CD4-positive, alpha-beta T cell treated with Interleukin-1 beta for 1 hour (primary cell): ENCODE results near the gene HLA-B.
A peak's percentile ranks its signal among the peaks of the same experiment; 100 is the strongest.
"Not testable (repeated sequence)": the region's sequence is repeated elsewhere in the genome, so short reads cannot be mapped to it uniquely, and the experiment has no call there.

Experiments used
- DNase-seq, 2 donors: peaks; one replicate each; pipeline ENCODE4 v3.0.0-alpha.2; 2020 to 2022

Gene HLA-B

DNA sequence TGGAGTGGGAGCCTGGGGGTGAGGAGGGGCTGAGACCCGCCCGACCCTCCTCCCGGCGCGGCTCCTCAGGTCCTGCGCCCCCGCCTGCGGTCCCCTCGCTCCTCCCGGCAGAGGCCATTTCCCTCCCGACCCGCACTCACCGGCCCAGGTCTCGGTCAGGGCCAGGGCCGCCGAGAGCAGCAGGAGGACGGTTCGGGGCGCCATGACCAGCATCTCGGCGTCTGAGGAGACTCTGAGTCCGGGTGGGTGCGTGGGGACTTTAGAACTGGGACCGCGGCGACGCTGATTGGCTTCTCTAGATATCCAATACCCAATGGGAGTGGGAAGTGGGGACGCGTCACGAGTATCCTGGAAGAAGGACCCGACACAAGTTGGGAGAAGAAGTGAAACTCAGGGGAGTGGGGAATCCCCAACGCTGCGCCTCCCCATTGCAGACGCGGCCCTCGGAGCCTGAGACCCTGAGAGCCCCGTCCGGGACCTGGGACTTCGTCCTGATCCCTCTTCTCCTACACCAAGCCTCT is at the start of gene HLA-B:
Gene HLA-B (minus strand): TSS at position 234 of the 521 bp plus-strand sequence. CDS start 21 bp downstream, at position 213.
- peak; percentile 85 to 95 for DNase-seq

DNA sequence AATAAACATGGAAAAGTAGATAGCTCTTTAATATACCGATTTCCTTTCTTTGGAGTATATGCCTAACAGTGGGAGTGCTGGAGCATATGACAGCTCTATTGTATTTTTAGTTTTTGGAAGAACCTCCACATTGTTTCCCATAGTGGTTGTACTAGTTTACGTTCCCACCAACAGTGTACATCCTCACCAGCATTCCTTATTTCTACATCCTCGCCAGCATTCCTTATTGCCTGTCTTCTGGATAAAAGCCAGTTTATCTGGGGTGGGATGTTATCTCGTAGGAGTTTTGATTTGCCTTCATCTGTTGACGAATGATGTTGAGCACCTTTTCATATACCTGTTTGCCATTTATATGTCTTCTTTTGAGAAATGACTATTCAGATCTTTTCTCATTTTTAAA is 49.0 kb upstream of the HLA-B start:
- no peak for DNase-seq

DNA sequence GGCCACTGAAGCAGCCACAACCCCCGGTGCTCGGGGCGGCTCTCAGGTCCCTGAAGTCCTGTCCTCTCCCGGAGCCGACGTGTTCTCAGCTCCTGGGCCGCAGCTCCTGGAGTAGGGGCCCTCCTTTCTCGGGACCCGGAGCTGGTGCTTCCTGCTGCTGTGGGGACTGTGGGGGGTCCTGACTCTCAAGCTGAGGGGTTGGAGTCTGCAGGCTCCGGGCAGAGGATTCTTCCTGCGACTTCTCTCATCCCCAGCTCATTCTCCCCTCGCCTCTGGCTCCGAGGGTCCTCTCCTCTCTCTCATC is 47.0 kb upstream of the HLA-B start:
- DNase-seq: not testable (repeated sequence)

DNA sequence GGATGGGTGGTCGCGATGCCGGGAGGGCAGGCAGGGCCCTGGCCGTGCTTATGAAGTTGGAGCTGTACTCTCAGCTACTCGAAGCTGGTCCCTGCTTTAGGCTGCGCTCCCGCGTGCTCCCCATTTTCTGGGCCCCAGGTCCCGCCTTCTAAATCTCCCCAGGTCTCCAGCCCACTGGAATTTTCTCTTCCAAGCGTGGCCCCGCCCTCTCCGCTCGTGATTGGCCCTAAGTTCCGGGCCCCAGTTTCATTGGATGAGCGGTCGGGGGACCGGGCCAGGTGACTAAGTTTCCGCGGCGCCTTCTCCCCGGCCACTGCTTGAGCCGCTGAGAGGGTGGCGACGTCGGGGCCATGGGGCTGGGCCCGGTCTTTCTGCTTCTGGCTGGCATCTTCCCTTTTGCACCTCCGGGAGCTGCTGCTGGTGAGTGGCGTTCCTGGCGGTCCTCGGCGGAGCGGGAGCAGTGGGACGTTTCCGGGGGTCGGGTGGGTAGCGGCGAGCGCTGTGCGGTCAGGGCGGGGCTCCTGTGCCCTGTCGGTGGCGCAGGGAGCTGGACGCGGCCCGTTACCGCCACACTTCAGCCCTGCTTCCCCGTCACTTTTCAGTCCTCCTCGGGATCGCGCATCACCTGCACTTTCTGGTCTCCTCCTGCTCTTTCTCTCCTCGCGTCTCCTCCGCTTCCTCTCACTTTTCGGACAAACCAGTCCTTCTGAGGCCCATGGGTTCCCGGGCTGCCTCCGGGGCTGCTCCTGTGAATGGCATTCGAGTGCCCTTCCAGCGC is 46.5 kb upstream of the HLA-B start, which contains the start of gene MICA:
Gene MICA (plus strand): TSS at position 313 of the 778 bp plus-strand sequence. CDS start 38 bp downstream, at position 351.
- peak; percentile 69 to 71 for DNase-seq

DNA sequence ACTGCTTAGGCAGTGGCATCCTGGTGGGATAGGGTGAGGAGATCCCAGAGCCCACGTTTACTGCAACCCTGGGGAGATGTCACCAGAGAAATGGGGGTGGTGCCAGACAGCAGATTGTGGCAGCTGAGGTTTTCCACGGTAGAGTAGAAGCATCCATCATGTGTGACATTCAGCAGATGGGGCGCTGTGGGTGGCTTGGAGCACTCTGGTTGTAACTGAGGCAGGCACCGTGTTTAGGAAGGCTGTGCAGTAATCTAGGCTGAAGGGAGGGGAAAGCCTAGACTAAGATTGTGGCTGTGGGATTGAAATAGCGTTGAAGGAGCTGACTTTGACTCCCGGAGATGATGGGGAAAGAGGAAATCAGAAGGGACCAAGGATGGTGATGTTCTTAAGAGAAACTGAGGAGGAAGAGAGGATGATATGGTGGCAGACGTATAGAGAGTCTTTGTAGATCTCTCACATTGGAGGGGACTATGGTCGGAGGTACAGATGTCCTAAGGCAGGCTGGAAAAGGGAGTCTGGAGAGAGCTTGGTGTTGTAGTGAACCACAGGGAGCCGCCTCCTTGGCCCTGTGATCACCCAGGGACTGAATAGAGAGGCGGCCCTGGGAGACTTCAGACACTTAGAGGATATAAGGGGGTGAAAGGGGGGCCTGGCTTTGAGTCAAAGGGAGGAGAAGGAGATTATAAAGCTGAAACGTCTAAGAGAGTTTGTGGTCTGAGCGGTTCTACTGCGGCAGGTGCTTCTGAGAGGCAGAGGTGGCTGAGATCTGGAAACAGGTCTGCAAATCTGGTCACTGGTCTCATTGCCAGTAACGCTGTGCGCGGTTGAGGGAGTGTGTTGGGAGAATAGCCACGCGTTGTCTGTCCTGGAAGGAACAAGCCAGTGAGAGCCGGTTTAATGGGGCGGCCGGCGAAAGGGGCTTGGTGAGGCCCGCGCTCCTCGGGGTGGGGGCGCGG is 45.6 kb upstream of the HLA-B start:
- peak; percentile 29 to 43 for DNase-seq

DNA sequence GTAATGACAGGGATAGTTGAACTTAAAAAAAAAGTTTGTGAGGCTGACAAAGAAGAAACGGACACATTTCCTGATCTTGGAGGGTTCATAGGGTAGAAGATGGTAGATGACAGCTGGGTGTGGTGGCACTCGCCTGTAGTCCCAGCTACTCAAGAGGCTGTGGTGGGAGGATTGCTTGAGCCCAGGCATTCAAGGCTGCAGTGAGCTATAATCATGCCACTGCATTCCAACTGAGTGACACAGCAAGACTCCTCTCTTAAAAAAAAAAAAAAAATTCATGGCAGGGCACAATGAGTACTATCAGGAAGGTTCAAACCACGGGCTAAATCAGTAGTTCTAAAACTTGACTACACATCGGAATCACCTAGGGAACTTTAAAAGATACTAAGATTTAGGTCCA is 44.4 kb upstream of the HLA-B start:
- peak in 1 of 2 donors; percentile 8 for DNase-seq

DNA sequence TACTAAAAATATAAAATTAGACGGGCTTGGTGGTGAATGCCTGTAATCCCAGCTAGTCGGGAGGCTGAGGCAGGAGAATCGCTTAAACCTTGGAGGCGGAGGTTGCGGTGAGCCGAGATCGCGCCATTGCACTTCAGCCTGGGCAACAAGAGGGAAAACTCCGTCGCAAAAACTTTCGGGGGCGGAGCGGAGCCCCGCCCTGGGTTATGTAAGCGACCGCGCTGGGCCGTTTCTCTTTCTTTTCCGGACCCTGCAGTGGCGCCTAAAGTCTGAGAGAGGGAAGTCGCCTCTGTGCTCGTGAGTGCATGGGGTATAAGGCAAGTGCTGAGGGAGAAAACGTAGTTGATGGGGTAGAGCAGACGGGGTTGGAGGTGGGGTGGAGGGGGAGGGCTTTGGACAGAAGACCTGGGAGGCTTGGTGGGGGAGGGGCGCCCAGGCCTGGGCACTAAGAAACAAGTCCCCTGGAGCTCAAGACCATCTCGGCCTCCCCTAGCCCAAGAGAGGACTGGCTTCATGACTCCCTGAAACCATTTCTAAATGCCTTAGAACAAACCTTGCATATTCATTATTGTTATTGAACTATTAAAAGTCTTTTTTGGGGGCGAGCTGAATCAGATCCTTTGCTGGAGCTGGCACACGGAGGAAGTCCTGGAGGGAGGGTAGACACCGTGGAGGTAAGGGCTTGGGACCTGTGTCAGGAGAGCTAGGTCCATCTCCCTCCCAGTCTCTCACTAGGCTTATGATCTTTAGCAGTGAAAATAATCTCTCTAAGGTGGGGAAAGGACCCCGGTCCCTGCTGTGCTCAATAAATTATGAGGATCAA is 43.7 kb upstream of the HLA-B start:
- peak; percentile 81 to 84 for DNase-seq

DNA sequence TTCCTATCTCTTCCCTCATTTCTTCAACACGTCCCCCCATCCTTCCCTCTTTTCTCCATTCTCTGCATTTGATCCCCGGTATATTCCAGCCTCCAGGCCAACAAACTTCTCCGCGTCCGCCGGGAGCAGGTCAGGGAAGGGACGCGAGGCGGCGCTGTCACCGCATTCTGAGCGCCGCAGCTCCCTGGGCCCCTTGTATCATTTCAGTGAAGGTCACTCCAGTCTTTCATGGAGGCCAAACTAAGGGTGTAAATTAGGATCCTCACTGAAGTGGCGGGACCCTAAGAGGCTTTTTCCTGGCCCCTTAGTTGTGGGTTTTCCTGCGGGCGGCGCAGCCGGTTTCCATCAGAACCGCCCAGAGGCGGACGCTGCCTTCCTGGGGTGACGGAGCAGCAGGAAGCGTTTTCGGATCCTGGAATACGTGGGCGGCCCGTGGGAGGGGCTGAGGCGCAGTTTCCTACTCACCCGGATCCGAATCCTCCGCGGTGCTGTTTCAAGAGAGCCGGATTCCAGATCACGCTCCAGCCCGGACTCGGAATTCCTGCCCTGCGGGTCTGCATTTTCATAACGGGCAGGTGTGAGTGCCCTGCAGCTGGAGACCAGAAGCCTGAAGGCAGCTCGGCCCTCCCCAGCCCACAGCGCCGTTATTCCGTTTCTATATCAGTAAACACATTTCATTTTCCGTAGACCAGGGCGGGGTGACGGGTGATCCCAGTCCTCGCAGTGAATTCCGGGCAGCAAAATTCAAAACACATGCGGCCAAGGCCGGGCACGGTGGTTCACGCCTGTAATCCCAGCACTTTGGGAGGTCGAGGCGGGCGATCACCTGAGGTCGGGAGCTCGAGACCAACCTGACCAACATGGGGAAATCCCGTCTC is 42.8 kb upstream of the HLA-B start:
- peak; percentile 56 to 59 for DNase-seq

DNA sequence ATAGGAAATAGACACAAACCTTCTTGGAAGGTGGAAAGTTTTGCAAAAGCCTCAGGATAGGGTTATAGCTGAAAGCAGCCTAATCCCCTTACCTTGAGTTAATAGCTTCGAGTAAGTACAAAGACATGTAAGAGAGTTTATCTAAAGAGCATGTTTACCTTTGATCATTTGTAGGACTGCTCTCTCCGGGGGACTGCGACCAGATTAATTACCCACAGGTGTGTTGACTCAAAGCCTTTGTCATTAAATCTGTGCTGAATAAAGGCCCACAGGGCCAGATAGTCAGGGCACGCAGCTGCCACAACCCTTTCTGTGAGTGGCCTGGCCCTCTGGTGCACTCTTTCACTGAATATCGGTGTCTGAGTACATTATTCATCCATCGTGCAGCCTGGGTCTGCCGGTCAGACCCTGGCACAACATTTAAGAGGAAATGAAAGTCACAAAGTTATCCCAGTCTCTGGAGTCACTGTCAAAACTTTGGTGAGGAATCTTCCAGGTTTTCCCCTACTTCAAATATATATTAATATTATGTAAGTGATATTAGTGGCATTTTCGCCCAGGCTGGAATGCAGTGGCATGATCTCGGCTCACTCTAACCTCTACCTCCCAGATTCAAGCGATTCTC is 41.0 kb upstream of the HLA-B start:
- DNase-seq: no peak

DNA sequence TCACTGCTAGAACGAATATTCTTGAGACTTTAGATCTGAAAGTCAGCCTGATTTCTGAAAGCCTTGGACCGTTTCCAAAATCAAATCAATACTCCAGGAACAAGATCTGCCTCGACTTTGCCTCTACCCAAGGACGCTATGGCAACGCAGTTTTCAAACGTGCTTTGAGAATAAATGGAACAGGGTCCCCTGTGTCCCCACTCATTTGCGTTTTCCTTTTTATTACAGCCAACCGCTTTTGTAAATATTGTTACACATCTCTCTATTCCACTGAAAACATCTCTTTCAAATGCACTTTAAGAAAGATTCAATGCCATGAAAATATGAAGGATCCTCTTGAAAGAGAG is 40.1 kb upstream of the HLA-B start:
- not testable (repeated sequence) for DNase-seq

DNA sequence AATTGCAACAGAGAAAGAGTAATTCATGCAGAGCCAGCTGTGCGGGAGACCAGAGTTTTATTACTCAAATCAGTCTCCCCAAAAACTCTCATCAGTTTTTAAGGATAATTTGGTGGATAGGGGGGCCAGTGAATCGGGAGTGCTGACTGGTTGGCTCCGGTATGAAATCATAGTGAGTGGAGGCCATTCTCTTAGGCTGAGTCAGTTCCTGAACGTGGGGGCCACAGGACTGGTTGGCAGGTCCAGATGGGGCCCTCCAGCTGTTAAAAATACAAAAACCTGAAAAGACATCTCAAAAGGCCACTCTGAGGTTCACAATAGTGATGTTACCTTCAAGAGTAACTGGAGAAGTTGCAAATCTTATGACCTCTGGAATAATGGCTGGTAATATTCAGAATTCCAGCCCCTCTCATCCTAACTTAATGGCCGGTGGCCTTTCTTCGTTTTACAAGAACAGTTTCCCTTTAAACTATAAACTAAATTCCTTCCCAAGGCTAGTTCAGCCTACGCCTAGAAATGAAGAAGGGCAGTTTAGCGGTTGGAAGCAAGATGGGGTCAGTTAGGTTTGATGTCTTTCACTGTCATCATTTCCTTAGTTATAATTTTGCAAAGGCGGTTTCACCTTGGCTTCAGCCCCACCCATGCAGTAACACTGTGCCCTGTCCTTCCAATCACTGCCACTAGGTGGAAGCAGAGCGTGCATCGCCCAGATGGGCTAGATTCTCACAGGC is 39.6 kb upstream of the HLA-B start:
- peak; percentile 82 to 90 for DNase-seq

DNA sequence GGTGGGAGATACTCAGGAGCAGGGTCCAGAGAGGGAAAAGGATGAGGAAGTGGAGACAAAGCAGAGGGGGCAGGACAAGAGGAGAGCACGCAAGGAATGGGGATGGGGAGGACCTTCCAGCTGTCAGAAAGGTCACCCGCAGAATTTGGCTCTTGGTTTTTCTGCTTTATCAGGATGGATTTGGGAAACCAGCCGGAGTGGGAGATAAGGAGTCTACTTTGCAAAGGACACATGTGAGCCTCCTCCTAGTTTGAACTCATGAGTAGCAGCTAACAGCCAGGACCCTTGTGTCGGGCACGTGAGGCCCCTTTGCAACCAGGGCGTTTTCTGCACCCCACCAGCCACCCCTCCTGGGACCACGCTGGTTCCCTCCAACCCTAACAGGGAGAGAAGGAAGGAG is 38.9 kb upstream of the HLA-B start:
- no peak for DNase-seq

DNA sequence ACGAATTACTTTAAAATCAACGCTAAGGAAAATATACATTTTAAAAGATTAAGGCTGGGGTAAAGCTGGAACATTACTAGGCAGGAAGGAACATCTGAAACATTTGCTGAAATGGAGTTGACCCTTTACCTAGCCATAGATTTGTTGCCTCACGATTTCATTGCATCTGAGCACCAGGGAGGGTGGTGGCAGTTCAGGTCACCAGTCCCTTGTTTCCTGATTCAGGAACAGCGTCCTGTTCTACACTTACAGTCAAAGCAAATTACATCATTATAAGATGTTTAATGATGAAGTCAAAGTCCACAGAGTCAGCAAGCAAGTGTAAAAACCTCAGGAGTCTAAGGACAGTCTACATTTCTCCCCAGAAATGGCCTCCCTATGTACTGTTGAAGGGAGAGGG is 37.4 kb upstream of the HLA-B start:
- DNase-seq: no peak

DNA sequence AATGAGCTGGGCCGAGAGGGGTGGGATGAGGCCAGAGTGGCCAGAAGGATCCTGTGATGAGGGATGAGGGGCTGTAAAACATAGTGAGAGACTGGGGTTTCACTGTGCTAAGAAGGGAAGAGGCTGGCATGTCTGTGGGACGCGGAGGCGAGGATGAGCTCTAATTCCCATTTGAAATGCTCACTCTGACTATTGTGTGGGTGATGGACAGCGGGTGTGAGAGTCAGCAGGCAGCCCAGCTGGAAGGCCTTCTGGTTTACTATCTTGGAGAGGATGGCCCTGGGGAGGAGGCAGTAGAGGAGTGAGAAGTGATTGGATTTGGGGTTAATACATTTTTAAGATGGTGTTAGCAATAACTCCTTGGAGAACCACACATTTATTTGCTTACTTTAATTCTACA is 37.0 kb upstream of the HLA-B start:
- DNase-seq: no peak

DNA sequence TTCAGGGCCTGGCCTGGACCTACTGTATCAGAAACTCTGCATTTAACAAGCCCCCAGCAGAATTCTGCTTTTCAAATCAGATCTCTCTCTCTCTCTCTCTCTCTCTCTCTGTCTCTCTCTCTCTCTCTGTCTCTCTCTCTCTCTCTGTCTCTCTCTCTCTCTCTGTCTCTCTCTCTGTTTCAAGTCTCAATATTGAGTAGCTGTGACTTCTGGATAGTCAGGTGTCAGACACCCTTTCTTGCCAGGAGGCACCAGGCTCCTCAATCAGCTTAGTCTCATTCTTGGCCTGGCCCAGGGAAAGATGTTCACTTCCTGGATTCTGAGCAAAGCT is 32.8 kb upstream of the HLA-B start:
- DNase-seq: not testable (repeated sequence)

DNA sequence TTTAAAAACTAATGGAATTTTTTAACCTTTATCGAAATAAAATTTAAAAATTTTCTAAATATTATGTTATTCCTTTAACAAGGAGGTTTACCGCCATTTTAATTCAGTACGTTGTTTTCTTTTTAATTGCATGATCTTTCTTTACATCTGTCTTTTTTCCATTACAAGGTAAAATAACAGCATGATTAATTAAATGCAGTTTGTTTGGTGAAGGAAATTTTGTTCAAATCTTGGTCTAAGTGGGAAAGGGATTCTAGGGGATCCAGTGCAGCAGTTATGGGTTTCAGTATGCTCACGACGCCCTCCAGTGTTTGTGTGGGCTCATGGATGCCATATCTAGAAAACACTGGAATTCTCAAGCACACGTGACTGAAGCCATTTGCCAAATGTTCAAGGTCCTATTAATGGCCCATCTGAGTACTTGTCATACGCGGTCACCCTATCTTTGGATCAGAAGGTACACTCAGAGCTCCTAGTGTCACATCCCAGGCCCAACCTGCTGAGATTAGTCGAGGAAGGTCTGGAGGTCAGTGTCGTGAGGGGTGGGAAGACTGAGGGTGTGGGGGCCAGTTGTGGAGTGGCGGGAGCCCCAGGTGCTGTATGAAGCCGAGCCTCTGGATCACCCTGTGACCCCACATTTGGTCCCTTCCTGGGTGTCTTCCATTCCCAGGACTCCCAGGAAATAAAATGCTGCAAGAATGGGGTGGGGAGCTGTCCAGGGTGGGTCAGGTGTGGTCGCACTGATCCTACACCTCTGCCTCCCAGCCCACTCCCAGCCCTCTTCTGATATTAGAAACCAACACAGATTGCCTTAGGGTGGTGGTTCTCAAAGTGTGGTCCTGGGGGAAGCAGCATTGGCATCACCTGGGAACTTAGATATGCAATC is 32.2 kb upstream of the HLA-B start:
- not testable (repeated sequence) for DNase-seq

DNA sequence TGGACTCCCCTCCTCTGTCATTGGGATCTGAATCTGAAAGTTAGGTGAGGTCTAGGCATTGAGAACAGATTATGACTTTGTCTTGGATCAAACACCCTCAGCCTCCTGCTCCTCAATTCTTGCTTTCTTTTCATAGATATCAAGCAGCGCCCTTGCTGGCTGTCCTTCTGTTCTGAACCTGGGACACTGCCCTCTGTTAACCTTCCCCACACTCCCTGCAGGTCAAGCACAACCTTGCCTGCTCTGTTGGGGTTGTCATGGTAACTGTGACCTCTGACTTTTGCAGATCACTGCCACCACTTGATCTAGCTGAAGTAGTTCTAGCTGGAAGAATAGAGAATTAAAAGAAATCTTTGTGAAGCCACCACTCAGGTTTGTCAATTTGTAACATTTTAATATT is 30.0 kb upstream of the HLA-B start:
- no peak for DNase-seq

DNA sequence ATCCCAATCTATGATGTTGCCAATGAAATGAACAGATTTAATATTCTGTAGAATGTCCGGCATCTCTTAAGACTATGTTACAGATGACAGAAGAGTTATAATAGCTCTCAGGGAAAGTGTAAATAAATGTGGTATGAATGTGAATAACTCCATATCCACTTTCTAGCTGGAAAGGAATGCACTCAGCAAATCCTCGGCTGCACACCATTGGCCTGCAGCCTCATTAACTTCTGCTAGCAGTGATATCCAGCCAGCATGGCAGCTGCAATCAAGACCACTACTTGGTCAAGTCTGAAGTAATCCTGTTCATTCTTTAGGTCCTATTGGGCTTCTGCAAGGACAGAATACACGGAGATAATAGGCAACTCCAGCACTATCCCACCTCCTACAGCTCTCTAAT is 29.1 kb upstream of the HLA-B start:
- no peak for DNase-seq

DNA sequence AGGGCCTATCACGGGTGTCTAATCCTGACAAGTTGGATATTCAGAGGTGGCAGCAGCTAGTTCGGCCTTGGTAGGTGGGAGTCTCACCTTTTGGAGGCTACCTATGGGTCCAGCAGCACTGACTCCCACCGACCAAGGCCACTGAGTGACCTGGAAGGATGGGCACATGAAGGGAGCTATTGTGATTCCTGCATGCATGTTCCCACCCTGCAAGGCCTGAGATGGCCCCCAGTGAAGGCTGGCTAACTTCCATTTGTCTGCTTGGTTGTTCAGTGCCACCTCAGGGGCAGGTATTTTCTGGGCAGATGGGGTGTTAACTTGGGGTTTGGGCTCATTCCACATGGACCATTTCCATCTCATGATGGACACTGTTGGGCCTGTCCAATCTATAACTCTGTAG is 28.1 kb upstream of the HLA-B start:
- no peak for DNase-seq

DNA sequence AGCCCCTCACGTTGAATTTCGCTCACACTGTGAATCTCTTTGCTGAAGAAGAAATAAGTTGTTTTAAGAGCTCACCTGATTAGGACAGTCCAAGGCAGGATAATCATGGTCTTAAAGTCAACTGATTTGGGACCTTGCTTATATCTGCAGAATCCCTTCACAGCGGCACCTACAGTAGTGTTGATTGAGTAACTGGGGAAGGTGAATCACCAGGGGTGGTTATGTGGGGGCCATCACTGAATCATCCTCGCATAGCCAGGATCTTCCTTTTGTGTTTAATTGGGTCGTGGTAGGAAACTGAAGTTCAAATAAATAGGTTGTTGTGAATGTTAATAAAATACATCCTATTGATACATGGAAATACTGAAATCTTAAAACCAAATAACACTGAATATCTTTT is 26.2 kb upstream of the HLA-B start:
- no peak for DNase-seq
